ENCODE results near the gene FBLN1. TPM values are rescaled to one million over a fixed set of nuclear protein-coding genes. Genes with fewer than 3 reads are reported as not detected.
A peak's percentile ranks its signal among the peaks of the same experiment; 100 is the strongest.
"Not testable (repeated sequence)": the region's sequence is repeated elsewhere in the genome, so short reads cannot be mapped to it uniquely, and the experiment has no call there.

FBLN1 gene, protein sequence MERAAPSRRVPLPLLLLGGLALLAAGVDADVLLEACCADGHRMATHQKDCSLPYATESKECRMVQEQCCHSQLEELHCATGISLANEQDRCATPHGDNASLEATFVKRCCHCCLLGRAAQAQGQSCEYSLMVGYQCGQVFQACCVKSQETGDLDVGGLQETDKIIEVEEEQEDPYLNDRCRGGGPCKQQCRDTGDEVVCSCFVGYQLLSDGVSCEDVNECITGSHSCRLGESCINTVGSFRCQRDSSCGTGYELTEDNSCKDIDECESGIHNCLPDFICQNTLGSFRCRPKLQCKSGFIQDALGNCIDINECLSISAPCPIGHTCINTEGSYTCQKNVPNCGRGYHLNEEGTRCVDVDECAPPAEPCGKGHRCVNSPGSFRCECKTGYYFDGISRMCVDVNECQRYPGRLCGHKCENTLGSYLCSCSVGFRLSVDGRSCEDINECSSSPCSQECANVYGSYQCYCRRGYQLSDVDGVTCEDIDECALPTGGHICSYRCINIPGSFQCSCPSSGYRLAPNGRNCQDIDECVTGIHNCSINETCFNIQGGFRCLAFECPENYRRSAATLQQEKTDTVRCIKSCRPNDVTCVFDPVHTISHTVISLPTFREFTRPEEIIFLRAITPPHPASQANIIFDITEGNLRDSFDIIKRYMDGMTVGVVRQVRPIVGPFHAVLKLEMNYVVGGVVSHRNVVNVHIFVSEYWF
- total RNA-seq: 624 TPM

DNA sequence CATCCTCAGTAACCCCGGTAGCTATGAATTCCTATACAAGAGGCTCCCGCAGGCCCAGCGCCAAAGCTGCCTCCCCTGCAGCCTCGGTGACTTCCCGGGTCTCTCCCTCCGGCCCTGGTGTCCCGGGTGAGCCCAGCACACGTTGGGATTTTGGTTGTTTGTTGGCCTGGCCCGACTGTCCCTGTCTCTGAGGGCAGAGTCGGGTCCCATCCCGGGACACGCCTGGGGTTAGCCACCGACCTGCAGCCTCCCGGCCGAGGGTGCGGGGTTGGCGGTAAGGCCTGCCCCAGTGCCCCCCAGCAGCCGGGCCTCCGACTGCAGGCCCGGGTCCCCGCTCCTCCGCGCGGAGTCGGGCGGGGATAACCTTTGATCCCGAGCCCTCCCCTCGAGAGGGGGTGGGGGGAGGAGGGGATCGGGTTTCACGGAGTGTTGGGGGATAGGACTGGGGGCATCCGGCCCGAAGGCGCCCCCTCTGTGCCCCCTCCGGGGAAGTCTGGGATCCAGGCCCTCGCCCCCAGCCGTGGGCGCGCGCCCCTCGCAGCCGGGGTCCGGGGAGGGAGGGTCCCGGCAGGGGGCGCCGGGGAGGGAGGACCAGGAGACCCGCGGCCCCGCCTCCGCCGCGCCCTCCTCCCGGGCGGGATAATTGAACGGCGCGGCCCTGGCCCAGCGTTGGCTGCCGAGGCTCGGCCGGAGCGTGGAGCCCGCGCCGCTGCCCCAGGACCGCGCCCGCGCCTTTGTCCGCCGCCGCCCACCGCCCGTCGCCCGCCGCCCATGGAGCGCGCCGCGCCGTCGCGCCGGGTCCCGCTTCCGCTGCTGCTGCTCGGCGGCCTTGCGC, at the start of gene FBLN1:
TSS of gene FBLN1 (plus strand) at position 669 of the 835 bp plus-strand sequence. CDS start at position 772, 103 bp downstream.
- peak; percentile 74 for DNase-seq (ENCODE audit: low spot score)
- intact Hi-C loops (cut with DNase I): no loop called here

DNA sequence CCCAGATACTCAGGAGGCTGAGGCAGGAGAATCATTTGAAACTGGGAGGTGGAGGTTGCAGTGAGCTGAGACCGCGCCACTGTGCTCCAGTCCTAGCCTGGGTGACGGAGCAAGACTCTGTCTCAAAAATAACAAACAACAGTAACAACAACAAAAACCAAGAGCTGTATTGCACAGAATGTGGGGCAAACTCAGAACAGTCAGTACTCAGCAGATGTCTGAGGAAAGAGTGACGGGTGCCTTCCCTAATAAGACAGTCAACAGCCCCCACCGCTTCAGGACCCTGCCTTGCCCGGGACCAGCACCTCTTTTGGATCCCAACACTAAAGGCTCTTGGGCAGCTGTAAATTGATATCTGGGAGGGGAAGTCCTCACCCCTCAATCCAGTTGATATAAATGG, 48.9 kb upstream of the FBLN1 start:
- DNase-seq (ENCODE audit: low spot score) (no peak), ATAC-seq (peak; percentile 44)
- intact Hi-C loops (cut with DNase I): no loop called here

More for the DNA sequence above, at the start of gene FBLN1:
- peak; percentile 59 for ATAC-seq

DNA sequence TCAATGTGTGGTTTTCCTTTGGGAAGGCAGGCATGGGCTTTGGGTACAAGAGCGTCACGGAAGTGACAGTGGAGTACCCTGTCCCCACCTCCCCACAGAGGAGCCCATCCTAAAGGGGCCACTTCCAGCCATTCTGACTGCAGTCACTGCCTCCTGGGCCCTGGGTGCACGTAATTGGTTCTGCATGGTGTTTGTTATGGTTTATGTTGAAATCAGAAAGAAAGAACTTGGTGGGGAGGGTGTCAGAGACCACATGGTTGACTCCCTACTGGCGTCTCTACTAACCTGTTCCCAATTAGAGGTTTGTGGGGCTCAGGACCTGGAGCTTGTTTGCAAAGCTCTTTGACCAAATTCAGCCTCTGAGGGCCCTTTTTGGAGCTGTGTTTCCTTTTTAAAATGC, 48.4 kb upstream of the FBLN1 start:
- intact Hi-C loops (cut with DNase I): no loop called here
- ATAC-seq (peak; percentile 69), DNase-seq (ENCODE audit: low spot score) (no peak)

DNA sequence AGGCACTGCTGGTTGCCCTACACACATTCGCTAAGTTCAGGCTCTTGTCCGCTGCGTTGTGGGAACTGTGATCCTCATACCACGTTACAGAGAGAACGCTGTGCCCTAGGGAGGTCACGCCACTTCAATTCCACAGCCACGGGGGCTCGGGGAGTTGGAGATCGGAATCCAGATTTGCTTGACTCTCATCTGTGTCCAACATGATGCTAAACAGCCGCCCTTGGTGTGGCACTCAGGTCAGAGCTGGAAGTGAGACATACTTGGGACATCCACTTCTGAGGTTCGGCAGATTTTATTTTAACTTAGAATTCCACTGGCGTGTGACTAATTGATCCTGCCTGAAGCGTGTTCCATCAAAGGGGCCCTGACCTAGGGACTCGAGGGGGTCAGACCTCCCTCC, 47.5 kb upstream of the FBLN1 start:
- intact Hi-C loops (cut with DNase I): no loop called here

DNA sequence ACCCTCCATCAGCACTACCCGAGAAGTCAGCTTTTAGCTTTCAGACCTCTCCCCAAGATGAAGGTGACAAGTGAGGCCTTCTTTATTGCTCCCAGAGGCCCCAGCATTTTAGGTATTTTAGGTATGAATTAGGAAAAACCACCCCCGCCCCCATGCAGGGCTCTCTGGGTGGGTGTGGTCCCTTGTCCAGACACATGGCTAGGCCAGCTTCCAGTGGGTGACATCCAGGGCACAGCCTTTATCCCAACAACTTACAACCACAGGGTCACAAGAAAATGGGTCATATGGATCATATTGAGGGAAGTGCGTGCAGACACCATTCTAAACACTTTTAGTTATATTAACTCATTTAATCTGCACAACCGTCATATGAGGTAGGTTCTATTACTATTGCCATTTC, 47.1 kb upstream of the FBLN1 start:
- ATAC-seq (no peak), DNase-seq (ENCODE audit: low spot score) (no peak)
- intact Hi-C loops (cut with DNase I): no loop called here

More for the DNA sequence above, 47.5 kb upstream of the FBLN1 start:
- no peak for ATAC-seq
- DNase-seq (ENCODE audit: low spot score): no peak

DNA sequence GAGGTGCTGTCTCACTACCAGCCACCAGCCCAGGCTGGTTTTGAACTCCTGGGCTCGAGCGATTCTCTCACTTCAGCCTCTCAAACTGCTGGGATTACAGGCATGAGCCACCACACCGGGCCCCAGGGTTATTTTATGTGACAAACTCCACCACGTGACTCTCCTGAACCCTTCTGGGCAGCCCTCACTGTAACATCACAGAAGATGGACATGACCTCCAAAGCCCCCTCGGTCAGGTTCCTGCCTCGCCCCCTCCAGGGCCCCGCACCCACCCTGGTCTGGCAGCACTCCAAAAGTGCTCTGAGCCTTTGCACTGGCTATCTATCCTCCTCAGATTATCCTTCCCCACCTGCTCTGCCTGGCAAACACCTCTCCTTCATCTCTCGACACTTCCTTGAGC, 45.9 kb upstream of the FBLN1 start:
- DNase-seq (ENCODE audit: low spot score) (no peak), ATAC-seq (no peak)
- intact Hi-C loops (cut with DNase I): no loop called here

DNA sequence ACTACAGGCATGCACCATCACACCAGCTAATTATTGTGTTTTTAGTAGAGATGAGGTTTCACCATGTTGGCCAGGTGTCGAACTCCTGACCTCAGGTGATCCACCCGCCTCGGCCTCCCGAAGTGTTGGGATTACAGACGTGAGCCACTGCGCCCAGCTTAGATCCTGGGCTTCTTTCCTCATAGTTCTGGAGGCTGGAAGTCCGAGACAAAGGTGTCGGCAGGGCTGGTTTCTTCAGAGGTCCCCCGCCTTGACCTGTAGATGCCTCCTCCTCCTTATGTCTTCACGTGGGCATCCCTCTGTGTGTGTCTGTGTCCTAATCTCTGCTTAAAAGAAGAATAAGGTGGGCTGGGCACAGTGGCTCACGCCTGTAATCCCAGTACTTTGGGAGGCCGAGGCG, 44.2 kb upstream of the FBLN1 start:
- ATAC-seq (no peak), DNase-seq (ENCODE audit: low spot score) (no peak)
- intact Hi-C loops (cut with DNase I): no loop called here

DNA sequence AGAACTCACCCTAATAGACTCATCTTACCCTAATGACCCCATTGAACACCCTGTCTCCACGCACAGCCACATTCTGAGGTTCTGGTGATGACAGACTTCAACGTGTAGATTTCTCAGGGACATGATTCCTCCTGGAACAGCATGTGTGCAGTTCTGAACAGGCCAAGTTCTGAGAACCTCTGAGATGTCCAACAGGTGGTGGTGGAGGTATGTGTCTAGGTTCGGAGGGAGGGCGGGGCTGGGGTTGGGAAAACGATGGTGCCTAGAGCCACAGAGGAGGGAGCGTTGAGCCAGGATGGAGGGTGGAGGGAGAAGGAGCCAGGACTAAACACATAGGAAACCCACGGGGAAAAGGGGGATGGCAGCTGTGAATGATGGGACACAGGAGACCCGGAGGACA, 43.4 kb upstream of the FBLN1 start:
- no peak for DNase-seq (ENCODE audit: low spot score)
- no peak for ATAC-seq
- intact Hi-C loops (cut with DNase I): no loop called here

DNA sequence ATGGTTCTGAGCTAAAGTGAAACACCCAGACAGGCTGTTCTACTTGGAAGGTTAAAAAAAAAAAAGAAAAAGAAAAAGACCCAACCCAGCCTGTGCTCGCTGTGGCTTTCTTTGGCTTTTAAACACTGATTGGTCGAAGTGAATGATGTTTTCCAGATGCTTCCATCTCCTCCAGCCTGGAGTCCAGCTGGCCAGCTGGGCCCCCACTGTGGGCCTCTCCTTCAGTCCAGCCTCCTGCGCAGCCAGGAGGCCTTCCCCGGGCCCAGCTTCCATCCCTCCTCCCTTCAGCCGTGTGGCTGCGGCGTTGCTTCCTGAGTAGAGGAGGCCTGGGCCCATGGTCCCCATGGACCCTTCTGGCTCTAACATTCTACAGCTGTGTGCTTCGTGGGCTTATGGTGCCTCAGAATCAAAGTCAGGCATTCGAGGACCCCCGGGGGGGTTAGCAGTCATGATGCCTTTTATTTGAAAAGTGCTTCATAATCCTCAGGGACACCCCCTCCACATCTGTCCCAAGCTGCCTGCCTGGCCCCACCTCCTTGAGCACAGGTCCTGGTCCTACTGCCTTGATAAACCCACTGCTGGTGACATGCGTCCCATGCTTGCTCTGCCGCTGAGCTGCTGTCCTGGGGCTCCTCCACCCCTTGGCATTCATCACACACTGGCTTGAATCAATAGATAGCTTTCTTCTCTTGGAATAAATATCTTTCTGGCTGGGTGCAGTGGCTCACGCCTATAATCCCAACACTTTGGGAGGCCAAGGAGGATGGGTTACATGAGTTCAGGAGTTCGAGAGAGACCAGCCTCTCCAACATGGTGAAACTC, 42.2 kb upstream of the FBLN1 start:
- peak; percentile 98 for ATAC-seq
- peak; percentile 84 for DNase-seq (ENCODE audit: low spot score)
- intact Hi-C loops (cut with DNase I): no loop called here

DNA sequence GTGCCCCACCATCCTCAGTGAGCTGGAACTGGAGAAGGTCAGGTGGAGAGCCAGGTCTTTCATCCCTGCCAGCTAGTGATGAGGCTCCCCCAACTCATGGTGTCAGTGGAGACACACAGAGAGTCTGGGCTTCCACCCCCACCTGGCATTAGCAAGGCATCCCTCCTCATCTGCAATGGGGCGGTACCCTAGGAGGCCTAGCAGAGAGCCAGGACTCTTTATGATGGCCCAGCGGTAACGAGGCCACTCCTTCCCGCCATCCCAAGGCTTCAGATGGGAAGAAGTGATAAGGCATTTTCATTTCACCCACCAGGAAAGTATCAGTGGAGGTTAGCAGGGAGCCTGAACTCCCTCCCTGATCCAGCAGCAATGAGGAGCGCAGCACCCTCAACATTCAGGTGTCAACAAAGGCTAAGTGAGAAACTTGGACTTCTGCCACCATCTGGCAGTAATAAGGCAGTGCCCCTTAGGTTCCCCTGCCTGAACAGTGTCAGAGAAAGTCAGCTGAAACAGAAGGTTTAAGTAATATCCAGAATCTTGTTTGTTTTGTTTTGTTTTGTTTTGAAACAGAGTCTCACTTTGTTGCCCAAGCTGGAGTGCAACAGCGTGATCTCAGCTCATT, 40.5 kb upstream of the FBLN1 start:
- ATAC-seq: no peak
- intact Hi-C loops (cut with DNase I): no loop called here
- DNase-seq (ENCODE audit: low spot score): no peak

DNA sequence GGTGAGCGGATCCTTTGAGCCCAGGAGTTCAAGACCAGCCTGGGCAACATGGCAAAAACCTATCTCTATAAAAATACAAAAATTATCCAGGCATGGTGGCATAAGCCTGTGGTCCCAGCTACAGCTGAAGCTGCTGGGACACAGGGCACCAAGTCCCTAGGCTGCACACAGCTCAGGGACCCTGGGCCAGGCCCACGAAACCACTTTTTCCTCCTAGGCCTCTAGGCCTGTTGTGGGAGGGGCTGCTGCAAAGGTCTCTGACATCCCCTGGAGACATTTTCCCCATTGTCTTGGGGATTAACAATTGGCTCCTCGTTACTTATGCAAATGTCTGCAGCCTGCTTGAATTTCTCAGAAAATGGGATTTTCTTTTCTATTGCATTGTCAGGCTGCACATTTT, 39.0 kb upstream of the FBLN1 start:
- DNase-seq (ENCODE audit: low spot score); ATAC-seq; intact Hi-C loops (cut with DNase I): not testable (repeated sequence)

DNA sequence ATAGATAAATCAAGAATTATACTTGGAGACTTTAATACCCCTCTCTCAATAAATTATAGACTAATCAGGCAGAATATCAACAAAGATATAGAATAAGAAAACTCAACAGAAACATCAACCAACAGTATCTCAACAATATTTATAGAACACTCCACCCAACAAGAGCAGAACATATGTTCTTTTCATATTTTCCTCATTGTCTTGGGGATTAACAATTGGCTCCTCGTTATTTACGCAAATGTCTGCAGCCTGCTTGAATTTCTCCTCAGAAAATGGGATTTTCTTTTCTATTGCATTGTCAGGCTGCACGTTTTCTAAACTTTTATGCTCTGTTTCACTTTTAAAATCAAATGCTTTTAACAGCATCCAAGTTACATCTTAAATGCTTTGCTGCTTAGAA, 37.0 kb upstream of the FBLN1 start:
- DNase-seq (ENCODE audit: low spot score) (no peak), ATAC-seq (no peak)
- intact Hi-C loops (cut with DNase I): no loop called here

DNA sequence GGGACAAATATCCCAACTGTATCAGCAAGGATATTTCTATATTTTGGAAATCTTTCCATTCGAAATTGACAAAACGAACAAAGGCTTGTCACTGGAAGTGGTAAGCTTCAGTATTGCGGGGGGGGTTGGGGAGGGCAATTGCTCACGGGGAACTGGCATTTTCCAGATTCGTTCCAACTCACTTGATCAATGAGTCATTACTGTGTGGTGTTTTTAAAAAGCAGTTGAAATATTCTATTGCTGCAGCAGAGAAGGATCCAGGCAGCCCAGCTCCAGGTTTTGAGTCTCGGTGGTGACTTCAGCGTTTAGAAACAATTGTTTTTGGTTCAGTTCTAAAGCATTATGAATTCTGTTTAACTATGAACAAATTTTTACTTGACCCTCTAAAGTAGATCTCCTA, 33.8 kb upstream of the FBLN1 start:
- intact Hi-C loops (cut with DNase I): no loop called here
- ATAC-seq (no peak), DNase-seq (ENCODE audit: low spot score) (peak; percentile 19)

DNA sequence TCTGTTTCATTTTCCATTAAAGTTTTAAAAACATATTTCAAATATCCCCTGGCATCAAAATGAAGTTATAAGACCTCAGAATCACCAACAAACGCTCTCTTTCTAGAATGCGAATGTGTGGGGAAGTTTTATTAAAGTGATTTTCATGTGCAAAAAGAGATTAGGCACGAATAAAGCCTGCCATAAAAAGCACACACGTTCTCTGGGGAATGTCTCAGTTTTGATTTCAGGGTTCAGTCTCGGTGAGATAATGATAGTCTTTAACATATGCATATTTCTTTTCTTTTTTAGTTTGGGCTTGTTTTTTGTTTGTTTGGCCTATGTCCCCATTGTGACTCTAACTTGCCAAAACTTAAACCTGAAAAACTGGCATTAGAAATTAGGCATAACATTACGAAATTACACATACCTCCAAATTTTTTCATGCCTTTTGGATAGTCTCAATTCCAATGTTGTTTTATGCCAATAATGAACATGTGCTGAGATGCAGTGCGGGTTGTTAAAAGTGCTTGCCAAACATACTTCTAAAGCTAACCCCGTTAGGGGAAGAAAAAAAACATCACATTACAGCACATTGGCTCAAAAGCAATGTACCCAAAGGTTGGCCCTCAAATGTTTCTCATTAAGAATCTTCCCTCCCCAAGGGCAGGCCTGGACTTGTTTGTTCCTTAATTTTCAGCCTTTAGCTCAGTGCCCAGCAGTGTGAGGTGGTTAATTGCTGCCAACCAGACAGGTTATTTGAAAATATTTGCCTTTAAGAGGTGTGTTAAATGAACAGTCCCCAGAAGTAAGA, 33.2 kb upstream of the FBLN1 start:
- DNase-seq (ENCODE audit: low spot score) (peak; percentile 9), ATAC-seq (peak; percentile 15)
- intact Hi-C loops (cut with DNase I): no loop called here

DNA sequence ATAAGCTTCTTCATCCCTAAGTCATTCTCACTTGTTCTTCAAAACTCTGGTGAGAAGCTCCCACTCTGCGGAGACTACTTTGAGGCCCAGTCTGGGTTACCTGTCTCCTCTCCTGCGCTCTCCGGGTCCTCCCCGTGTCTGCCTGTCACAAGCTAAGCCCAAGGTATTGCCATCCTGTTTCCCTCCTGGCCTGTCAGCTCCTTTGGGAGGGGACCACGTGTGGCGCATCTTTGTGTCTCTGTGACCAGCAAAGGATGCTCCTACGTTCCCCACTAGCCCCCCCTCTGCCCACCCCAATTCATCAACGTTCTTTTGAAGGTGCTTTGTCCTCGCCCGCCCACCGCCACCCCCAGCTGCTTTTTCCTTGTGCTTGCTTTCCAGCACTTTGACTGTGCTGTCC, 31.8 kb upstream of the FBLN1 start:
- no peak for ATAC-seq
- DNase-seq (ENCODE audit: low spot score): peak; percentile 47
- intact Hi-C loops (cut with DNase I): no loop called here

DNA sequence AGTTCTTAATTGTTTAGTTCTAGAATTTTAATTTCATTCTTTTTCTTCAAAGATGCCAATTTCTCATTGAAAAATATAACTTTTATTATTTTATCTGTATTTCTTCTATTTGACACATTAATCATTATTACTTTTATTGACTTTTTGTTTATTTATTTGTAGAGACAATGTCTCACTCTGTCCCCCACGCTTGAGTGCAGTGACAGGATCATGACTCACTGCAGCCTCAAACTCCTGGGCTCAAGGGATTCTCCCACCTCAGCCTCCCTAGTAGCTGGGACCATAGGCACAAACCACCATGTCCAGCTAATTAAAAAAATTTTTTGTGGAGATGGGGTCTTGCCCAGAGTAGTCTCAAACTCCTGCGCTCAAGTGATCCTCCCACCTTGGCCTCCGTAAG, 30.3 kb upstream of the FBLN1 start:
- ATAC-seq (no peak), DNase-seq (ENCODE audit: low spot score) (peak; percentile 5)
- intact Hi-C loops (cut with DNase I): no loop called here

DNA sequence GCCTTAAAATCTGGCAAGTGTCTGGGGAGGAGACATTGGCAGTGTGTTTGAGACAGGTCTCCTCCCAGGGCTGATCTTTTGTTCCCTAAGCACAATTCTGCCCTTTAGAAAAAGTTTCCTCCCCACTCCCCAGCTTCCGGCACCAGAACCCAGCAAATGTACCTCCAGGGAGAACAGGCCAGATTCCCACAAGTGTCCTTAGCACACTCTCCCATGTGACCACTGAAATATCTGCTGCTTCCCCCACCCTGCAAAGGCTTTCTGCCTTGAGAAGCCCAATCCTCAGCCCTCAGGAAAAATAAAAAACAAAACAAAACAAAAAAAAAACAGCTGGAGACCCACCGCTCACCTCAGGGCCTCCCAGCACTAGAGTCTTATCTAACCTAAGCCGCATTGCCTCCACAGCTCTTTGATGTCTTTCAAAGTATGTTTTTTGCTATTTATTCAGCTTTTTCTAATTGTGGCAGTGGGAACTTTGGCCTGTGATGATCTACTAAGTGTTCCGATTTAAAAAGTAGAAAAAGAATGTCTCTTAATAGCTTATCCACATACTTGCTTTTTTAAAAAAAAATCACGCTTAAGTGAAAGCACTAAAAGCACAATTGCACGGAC, 29.0 kb upstream of the FBLN1 start:
- intact Hi-C loops (cut with DNase I): no loop called here
- DNase-seq (ENCODE audit: low spot score) (peak; percentile 51), ATAC-seq (no peak)
